Ecto neural progenitor cell (in vitro differentiated cells): ENCODE measurements around the gene NPDC1.
"Not testable (repeated sequence)": the region's sequence is repeated elsewhere in the genome, so short reads cannot be mapped to it uniquely, and the experiment has no call there.

Experiments used
- DNase-seq: peaks from one replicate; pipeline ENCODE4 v3.0.0-alpha.2; 2018; ENCODE audit warnings: low spot score

Gene NPDC1

GRCh38 chr9:137011907-137012675 is 33.9 kb downstream of the NPDC1 start:
- no peak for DNase-seq

- no peak for DNase-seq
These were observed 34.8 kb downstream of the NPDC1 start for GRCh38 chr9:137011156-137011555.

- DNase-seq, result no peak
These were observed 35.8 kb downstream of the NPDC1 start for GRCh38 chr9:137009938-137010732.

- no peak for DNase-seq
These were observed 36.8 kb downstream of the NPDC1 start for GRCh38 chr9:137009217-137009616.

- no peak for DNase-seq
These were observed 37.7 kb downstream of the NPDC1 start for GRCh38 chr9:137008312-137008711.

- DNase-seq, result no peak
These were observed 38.1 kb downstream of the NPDC1 start for GRCh38 chr9:137007816-137008270.

GRCh38 chr9:137007108-137007815 is 38.7 kb downstream of the NPDC1 start:
- DNase-seq, result no peak

- no peak for DNase-seq
These were observed 39.6 kb downstream of the NPDC1 start for GRCh38 chr9:137006116-137007003.

GRCh38 chr9:137004285-137004684 is 41.7 kb downstream of the NPDC1 start:
- not testable (repeated sequence) for DNase-seq

- no peak for DNase-seq
These were observed 43.3 kb downstream of the NPDC1 start for GRCh38 chr9:137002646-137003041.

- no peak for DNase-seq
These were observed 43.9 kb downstream of the NPDC1 start for GRCh38 chr9:137001857-137002645.

- DNase-seq, result no peak
These were observed 45.6 kb downstream of the NPDC1 start for GRCh38 chr9:137000177-137000930.

- DNase-seq, result no peak
These were observed 48.1 kb downstream of the NPDC1 start for GRCh38 chr9:136997830-136998234.

- DNase-seq, result no peak
These were observed 48.6 kb downstream of the NPDC1 start for GRCh38 chr9:136997371-136997770.

GRCh38 chr9:136996361-136997292 is 49.4 kb downstream of the NPDC1 start, which contains the start of gene CLIC3:
Gene CLIC3, minus strand, starts transcription at chr9:136996568. Its CDS starts 25 bp downstream, at chr9:136996543.
- DNase-seq, result no peak

GRCh38 chr9:136995772-136996311 is 50.1 kb downstream of the NPDC1 start:
- DNase-seq, result no peak

GRCh38 chr9:136995362-136995761 is 50.6 kb downstream of the NPDC1 start:
- no peak for DNase-seq

GRCh38 chr9:136994888-136995230 is 51.1 kb downstream of the NPDC1 start:
- DNase-seq, result no peak
